Brain microvascular endothelial cell (primary cell): ENCODE data around the gene OTOL1.
"Not testable (repeated sequence)": the region's sequence is repeated elsewhere in the genome, so short reads cannot be mapped to it uniquely, and the experiment has no call there.

ENCODE experiments used
- DNase-seq: peaks from one replicate; pipeline ENCODE4 v3.0.0-alpha.2; 2020
- H3K27ac ChIP-seq: fragments of 250-450 bp; sonication (Bioruptor Pico); 2 replicates; pipeline ENCODE4 v1.5.1; 2020; ENCODE audit warnings: mild to moderate bottlenecking, moderate library complexity
- H3K27me3 ChIP-seq: fragments of 250-450 bp; sonication (Bioruptor Pico); replicated peaks from 2 replicates; pipeline ENCODE4 v1.5.1; 2020; ENCODE audit warnings: mild to moderate bottlenecking
- H3K36me3 ChIP-seq: fragments of 250-450 bp; sonication (Bioruptor Pico); replicated peaks from 2 replicates; pipeline ENCODE4 v1.5.1; 2020; ENCODE audit warnings: mild to moderate bottlenecking
- H3K4me3 ChIP-seq: 2 replicates; pipeline ENCODE4 v1.5.1; 2011; ENCODE audit warnings: low read depth, mild to moderate bottlenecking, control low read depth, low read length, moderate library complexity
- in situ Hi-C: cut with HindIII; loops from 2 replicates; pipeline ENCODE4 v1.10.0; 2017; ENCODE audit warnings: low sequenced_read_pairs, low pct_ligation_motif_present
- TF ChIP-seq, protein P1 (sequence below): IDR thresholded peaks from 2 replicates; pipeline ENCODE4 v1.5.1; 2011; ENCODE audit warnings: low read depth, mild to moderate bottlenecking, moderate library complexity, low read length, control low read depth, inconsistent platforms; ENCODE audit errors: missing control alignments

Gene OTOL1

DNA sequence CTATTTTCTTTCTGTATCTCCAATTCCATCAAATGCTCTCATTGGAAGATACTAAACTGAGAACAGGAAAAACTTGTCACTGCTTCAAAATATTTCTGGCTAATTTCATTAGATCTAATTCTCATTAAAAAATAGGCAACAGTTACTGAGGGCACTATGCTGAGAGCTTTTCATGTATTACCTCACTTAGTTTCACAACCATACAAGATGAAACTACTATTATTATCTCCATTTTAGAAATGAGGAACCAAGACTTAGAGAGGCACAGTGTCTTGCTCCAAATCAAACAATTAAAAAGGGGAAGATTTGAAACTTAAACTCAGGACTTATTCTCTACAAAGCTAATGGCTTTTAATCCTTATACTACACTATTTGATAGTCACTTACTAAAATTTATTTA lies 7.2 kb upstream of the OTOL1 start:
- no peak for DNase-seq
- no peak overlapping the region for H3K4me3 ChIP-seq
- in situ Hi-C loops: no loop called here
- no peaks in the 10 kb centered on the region for H3K36me3 ChIP-seq
- H3K27ac ChIP-seq: no peak overlapping the region
- H3K27me3 ChIP-seq: no peaks in the 10 kb centered on the region
- TF ChIP-seq, protein P1, sequence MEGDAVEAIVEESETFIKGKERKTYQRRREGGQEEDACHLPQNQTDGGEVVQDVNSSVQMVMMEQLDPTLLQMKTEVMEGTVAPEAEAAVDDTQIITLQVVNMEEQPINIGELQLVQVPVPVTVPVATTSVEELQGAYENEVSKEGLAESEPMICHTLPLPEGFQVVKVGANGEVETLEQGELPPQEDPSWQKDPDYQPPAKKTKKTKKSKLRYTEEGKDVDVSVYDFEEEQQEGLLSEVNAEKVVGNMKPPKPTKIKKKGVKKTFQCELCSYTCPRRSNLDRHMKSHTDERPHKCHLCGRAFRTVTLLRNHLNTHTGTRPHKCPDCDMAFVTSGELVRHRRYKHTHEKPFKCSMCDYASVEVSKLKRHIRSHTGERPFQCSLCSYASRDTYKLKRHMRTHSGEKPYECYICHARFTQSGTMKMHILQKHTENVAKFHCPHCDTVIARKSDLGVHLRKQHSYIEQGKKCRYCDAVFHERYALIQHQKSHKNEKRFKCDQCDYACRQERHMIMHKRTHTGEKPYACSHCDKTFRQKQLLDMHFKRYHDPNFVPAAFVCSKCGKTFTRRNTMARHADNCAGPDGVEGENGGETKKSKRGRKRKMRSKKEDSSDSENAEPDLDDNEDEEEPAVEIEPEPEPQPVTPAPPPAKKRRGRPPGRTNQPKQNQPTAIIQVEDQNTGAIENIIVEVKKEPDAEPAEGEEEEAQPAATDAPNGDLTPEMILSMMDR: no peak

DNA sequence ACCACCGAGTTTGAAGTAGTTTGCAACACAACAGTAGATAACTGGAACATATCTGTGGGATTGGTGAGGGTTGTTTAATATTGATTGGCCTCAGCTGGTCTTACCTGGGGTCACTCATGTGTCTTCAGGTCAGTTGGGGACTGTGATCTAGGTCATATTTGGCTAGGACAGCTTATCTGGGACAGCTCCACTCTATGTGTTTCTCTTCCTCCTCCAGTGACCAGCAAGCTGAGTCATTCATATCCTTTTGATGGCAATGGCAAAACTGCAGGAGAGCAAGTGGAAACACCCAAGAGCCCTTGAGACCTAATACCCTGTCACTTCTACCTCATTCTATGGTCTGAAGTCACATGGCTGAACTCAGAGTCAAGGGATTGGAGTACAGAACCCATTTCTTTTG lies 5.8 kb upstream of the OTOL1 start:
- H3K27me3 ChIP-seq, in situ Hi-C loops, H3K36me3 ChIP-seq, H3K27ac ChIP-seq, DNase-seq, H3K4me3 ChIP-seq: not testable (repeated sequence)

DNA sequence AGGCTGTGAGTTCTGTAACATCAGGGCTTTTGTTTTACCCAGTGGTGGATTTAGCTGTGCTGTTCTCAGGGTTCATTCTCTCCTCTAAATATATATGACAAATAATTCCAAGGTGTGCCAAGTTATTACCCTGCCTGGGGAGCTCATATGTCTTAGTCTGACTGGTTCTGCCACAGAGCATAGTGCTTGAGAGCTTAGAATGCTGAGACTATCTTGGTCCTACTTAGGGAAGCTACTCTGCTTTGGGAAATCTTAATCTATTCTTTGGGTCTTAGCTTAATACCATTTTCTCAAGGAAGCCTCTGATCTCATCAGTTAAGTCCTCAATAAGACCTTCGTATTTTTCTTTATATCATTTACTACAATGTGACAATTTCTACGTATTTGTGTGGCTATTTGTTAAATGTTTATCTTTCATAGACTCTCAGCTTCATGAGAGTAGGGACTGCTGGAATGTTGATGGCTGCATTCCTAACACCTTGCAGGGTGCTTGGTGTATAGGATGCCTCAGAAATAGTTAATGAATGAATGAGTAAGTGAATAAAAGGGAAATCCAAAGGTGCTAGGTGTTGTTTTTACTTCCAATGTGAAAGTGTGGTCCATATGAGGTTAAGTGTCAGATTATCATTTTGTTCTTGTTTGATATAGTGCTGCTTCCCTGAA lies 1.8 kb downstream of the OTOL1 start:
- Histone ChIP-seq H3K36me3 (no peaks in the 10 kb centered on the region), H3K27ac (no peak overlapping the region), H3K27me3 (no peaks in the 10 kb centered on the region), H3K4me3 (no peak overlapping the region)
- TF ChIP-seq, protein P1: no peak
- DNase-seq: no peak
- in situ Hi-C loops: no loop called here

DNA sequence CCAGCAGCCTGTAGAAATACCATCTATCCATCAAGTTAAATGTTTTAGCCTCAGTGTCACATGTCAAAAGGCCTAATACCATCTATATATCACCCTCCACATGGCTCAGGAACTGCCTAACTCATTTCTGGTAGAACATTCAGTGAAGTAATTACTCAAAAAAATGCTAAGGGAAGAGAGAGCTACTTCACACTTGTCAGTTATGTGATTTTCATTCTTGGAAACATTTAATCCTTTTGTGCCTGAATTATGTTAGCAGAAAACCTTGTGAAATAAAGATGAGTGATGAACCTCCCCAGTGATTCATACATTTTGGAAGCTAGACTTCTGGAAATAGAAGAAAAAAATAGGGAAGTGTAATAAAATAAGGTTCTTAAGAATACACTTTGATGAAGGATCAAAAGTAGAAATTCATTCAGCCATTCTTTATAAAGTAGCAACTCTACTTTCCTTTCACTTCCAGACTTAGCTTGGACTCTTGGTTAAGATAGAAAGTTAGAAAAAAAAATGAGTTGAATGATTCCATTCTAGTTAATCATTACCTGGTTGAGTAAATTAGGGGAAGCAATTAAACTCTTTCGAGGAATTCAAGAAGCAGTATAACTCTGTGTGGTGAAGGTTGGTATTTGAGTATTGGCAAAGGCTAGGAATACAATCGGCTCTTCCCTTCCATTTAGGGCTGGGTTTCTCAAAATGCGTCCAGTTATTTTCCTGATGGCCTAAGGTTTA lies 3.6 kb downstream of the OTOL1 start:
- DNase-seq: no peak
- Histone ChIP-seq H3K27ac (no peak overlapping the region), H3K27me3 (no peaks in the 10 kb centered on the region), H3K4me3 (no peak overlapping the region), H3K36me3 (no peaks in the 10 kb centered on the region)
- in situ Hi-C loops: no loop called here
- TF ChIP-seq, protein P1: no peak

DNA sequence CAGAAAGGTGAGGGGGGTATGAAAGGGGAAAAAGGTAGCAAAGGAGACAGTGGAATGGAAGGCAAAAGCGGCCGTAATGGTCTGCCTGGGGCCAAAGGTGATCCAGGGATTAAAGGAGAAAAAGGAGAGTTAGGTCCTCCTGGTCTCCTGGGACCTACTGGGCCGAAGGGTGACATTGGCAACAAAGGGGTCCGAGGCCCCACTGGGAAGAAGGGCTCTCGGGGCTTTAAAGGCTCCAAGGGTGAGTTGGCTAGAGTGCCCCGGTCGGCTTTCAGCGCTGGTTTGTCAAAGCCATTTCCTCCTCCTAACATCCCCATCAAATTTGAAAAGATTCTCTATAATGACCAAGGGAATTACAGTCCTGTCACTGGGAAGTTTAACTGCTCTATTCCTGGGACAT lies 6.7 kb downstream of the OTOL1 start:
- no peaks in the 10 kb centered on the region for H3K27me3 ChIP-seq
- H3K4me3 ChIP-seq: no peak overlapping the region
- no peak for DNase-seq
- H3K27ac ChIP-seq: no peak overlapping the region
- in situ Hi-C loops: no loop called here
- no peaks in the 10 kb centered on the region for H3K36me3 ChIP-seq
- TF ChIP-seq, protein P1: no peak

DNA sequence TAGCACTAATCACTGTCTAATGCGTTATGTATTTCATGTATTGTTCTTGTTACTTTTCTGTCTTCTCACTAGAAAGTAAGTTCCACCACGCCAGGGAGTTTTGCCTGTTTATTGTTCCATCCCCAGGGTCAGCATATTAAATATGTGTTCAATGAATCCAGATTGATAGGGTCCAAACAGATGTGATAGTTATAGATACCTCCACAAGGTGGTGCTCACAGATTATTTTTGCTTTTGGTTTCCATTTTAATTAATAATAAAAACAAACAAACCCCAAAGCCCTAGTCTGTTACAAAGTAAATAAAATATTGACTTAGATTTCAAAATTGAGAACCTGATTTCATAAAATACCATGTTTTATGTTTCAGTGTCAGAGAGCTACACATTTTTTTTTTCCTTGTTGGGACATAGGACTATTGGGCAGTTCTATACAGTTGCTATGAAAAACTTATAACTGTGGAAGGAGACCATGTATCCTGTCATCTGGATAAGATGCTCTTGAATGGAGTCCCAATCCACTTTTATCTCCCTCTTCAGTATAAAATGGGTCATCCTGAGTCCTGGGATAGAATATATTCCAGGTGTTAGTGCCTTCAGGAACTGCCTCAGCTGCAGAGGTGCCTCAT lies 12.4 kb downstream of the OTOL1 start:
- in situ Hi-C loops: no loop called here
- TF ChIP-seq, protein P1: peak; percentile 35
- DNase-seq: no peak
- Histone ChIP-seq H3K4me3 (no peak overlapping the region), H3K36me3 (no peaks in the 10 kb centered on the region), H3K27ac (no peak overlapping the region), H3K27me3 (no peaks in the 10 kb centered on the region)
